ENCODE data around the gene CSNK1A1. TPM values are rescaled to one million over a fixed set of nuclear protein-coding genes. Genes with fewer than 3 reads are reported as not detected.
"Not testable (repeated sequence)": the region's sequence is repeated elsewhere in the genome, so short reads cannot be mapped to it uniquely, and the experiment has no call there.

Gene CSNK1A1
- total RNA-seq, 1 donor from 2014 or later: 198 TPM

DNA sequence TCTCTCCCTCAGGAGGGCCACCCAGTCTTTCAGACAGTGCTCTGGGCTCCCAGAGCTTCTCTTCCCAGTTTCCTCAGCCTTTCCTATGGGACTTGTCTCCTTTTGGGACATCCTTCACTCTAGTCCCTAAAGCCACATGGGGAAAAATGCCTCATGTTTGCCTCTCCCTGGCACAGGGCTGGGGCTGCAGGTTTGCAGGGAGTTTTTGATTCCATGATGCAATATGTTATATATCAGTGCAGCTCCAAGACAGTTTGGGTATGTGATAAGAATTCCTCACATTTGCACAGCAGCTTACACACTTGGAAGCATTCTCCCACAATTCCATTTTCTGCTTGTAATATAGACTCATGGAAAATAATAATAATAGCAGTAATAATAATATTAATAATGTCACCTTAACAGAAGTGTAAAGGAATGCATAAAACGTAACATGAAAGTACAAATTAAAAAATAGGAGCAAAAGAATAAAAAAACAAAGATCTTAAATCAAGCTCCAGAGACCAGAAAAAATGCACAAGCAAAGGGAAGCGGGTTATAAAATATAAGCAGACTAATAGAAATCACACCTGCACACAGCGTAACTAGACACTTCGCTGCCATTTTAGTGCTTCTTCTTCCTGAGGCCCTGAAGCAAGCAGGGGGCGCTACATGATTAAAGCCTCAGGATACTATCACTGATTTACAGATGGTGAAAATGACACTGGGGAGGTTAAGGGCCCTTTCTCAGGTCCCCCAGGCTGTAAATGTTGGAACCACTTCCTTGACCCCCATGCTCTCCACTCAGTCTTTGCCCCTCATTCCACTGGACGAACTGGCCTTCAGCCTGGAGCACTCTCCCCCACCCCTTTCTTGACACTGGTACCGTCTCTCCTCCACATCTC lies 102.2 kb downstream of the CSNK1A1 start:
- Histone ChIP-seq H3K36me3 (no peaks in the 10 kb centered on the region), H3K4me3 (no peak overlapping the region), H3K4me1 (peaks cover 59% of the 10 kb centered on the region), H3K27me3 (ENCODE audit: low read depth) (no peaks in the 10 kb centered on the region), H3K9me3 (no peaks in the 10 kb centered on the region), H3K27ac (peak overlapping the region; percentile 82)
- ATAC-seq: no peak
- intact Hi-C loops (cut with DNase I): no loop called here
- DNase-seq: no peak
- TF ChIP-seq CTCF (IDR thresholded peaks at IDR 0.05): no peak

GRCh38 chr5:149448431-149448830 lies 102.8 kb downstream of the CSNK1A1 start:
- Histone ChIP-seq H3K36me3 (no peaks in the 10 kb centered on the region), H3K9me3 (no peaks in the 10 kb centered on the region), H3K27ac (no peak overlapping the region), H3K4me3 (no peak overlapping the region), H3K4me1 (peaks cover 59% of the 10 kb centered on the region), H3K27me3 (ENCODE audit: low read depth) (no peaks in the 10 kb centered on the region)
- intact Hi-C loops (cut with DNase I): no loop called here
- TF ChIP-seq CTCF (IDR thresholded peaks at IDR 0.05): no peak
- DNase-seq (no peak), ATAC-seq (no peak)

GRCh38 chr5:149447373-149448367 lies 103.6 kb downstream of the CSNK1A1 start:
- no peaks in the 10 kb centered on the region for H3K27me3 ChIP-seq (ENCODE audit: low read depth)
- intact Hi-C loops (cut with DNase I): no loop called here
- ATAC-seq (no peak), DNase-seq (no peak)
- H3K36me3 ChIP-seq: no peaks in the 10 kb centered on the region
- no peaks in the 10 kb centered on the region for H3K9me3 ChIP-seq
- H3K27ac ChIP-seq: peak overlapping the region; percentile 44
- TF ChIP-seq CTCF (IDR thresholded peaks at IDR 0.05): no peak
- no peak overlapping the region for H3K4me3 ChIP-seq
- H3K4me1 ChIP-seq: peaks cover 57% of the 10 kb centered on the region

DNA sequence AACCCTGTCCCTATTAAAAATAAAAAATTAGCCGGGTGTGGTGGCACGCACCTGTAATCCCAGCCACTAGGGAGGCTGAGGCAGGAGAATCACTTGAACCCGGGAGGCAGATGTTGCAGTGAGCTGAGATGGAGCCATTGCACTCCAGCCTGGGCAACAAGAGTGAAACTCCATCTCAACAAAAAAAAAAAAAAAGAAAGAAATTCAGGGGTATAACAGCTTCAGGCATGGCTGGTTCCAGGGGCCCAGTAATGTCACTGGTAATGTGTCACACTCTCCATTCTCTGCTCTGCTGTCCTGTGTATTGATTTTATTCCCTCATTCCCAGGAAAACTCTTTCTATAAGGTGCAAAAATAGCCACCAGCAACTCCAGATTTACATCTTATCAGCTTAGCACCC lies 104.4 kb downstream of the CSNK1A1 start:
- H3K36me3 ChIP-seq; ATAC-seq; H3K9me3 ChIP-seq; H3K27me3 ChIP-seq (ENCODE audit: low read depth); H3K4me3 ChIP-seq; intact Hi-C loops (cut with DNase I); DNase-seq: not testable (repeated sequence)
- Histone ChIP-seq H3K4me1 (peaks cover 50% of the 10 kb centered on the region), H3K27ac (peak overlapping the region; percentile 44)

GRCh38 chr5:149445739-149446369 lies 105.4 kb downstream of the CSNK1A1 start:
- peak in 1 of 2 donors; percentile 3 for ATAC-seq
- intact Hi-C loops (cut with DNase I): no loop called here
- no peak for TF ChIP-seq CTCF (IDR thresholded peaks at IDR 0.05)
- no peaks in the 10 kb centered on the region for H3K9me3 ChIP-seq
- H3K4me1 ChIP-seq: peaks cover 41% of the 10 kb centered on the region
- no peaks in the 10 kb centered on the region for H3K36me3 ChIP-seq
- H3K27me3 ChIP-seq (ENCODE audit: low read depth): no peaks in the 10 kb centered on the region
- H3K4me3 ChIP-seq: no peak overlapping the region
- H3K27ac ChIP-seq: peak overlapping the region; percentile 60
- no peak for DNase-seq
